GM12878 (cell line): ENCODE results near the gene NPAS4. TPM values are rescaled to one million over a fixed set of nuclear protein-coding genes. Genes with fewer than 3 reads are reported as not detected.

Source experiments
- ATAC-seq: fragments of 200-7000 bp; cut with Tn5 transposase; 3 replicates; pipeline ENCODE4 v1.9.1; 2020; ENCODE audit warnings: mild to moderate bottlenecking, moderate library complexity
- BruUV-seq: library from RNA; stranded (reverse); fragments of 400-500 nt; replicated peaks from 2 replicates; lab custom pipeline; 2021; lab: Mats Ljungman, UMichigan
- CTCF ChIA-PET: fragments of 300-600 bp; sonication (Branson Sonifier 250); formaldehyde crosslinking; extraction: SDS; loops from one replicate; lab custom pipeline; 2021; ENCODE audit warnings: inconsistent platforms; lab: Yijun Ruan, JAX
- POLR2A ChIA-PET: fragments of 350-600 bp; formaldehyde crosslinking; extraction: SDS; loops from one replicate; lab custom pipeline; 2021; ENCODE audit warnings: inconsistent platforms; lab: Charles Lee
- RAD21 ChIA-PET: fragments of 300-600 bp; sonication (Branson Sonifier 250); formaldehyde crosslinking; loops from one replicate; lab custom pipeline; 2023; ENCODE audit warnings: antibody characterized with exemption; ENCODE audit not compliant: unreplicated experiment; lab: Charles Lee
- SMC1A ChIA-PET: fragments of 300-600 bp; sonication (Branson Sonifier 250); formaldehyde crosslinking; loops from one replicate; lab custom pipeline; 2023; ENCODE audit not compliant: unreplicated experiment, uncharacterized antibody; lab: Charles Lee
- DNase-seq: peaks from one replicate; pipeline ENCODE4 v3.0.0-alpha.2; 2011; ENCODE audit warnings: low read depth, low spot score
- FAIRE-seq: peaks from 3 replicates; lab custom pipeline; 2011; peaks lifted over from hg19 to GRCh38; lab: Jason Lieb, UNC
- H2AFZ ChIP-seq: 2 replicates; pipeline ENCODE4 v1.6.0; 2011; ENCODE audit warnings: low read depth, low read length, control low read depth; ENCODE audit not compliant: control insufficient read depth
- H3K27ac ChIP-seq: 2 replicates; pipeline ENCODE4 v1.5.1; 2011; ENCODE audit warnings: control low read depth; ENCODE audit not compliant: control insufficient read depth, insufficient read depth
- H3K27me3 ChIP-seq, 2 experiments: replicated peaks in 1 of 2; 2 replicates each; pipeline versions ENCODE4 v1.6.0 to v1.6.1; 2011; ENCODE audit warnings: low read length in 1 of 2; ENCODE audit not compliant: control insufficient read depth in 2 of 2, insufficient read depth in 2 of 2
- H3K36me3 ChIP-seq, 2 experiments: 2 replicates each; pipeline ENCODE4 v1.5.1; 2011; ENCODE audit warnings: low read length in 1 of 2; ENCODE audit not compliant: control insufficient read depth in 2 of 2, insufficient read depth in 2 of 2
- H3K4me1 ChIP-seq: 2 replicates; pipeline ENCODE4 v1.6.1; 2011; ENCODE audit warnings: mild to moderate bottlenecking, low read length, moderate library complexity, mixed read lengths; ENCODE audit not compliant: control insufficient read depth, insufficient read depth
- H3K4me2 ChIP-seq: 2 replicates; pipeline ENCODE4 v1.6.0; 2011; ENCODE audit warnings: control low read depth; ENCODE audit not compliant: control insufficient read depth, insufficient read depth
- H3K4me3 ChIP-seq: fragments of 200-600 bp; sonication (generic); 2 replicates; pipeline ENCODE4 v1.5.1; 2016
- H3K79me2 ChIP-seq: 2 replicates; pipeline ENCODE4 v1.6.0; 2011; ENCODE audit warnings: low read length; ENCODE audit not compliant: control insufficient read depth, insufficient read depth
- H3K9ac ChIP-seq: 2 replicates; pipeline ENCODE4 v1.8.0; 2011; ENCODE audit warnings: low read length, control low read depth, mixed read lengths; ENCODE audit not compliant: control insufficient read depth, insufficient read depth
- H3K9me3 ChIP-seq: replicated peaks from 3 replicates; pipeline ENCODE4 v1.5.1; 2011; ENCODE audit warnings: mild to moderate bottlenecking, low read length; ENCODE audit not compliant: control insufficient read depth, insufficient read depth
- H4K20me1 ChIP-seq: 2 replicates; pipeline ENCODE4 v1.6.0; 2011; ENCODE audit not compliant: control insufficient read depth, insufficient read depth
- BACH1 ChIP-seq: fragments of 450-650 bp; IDR thresholded peaks from 2 replicates; pipeline ENCODE4 v1.6.1; 2017; ENCODE audit warnings: mild to moderate bottlenecking, borderline replicate concordance
- BHLHE40 ChIP-seq, 2 experiments: fragments of 450-650 bp in 1 of 2; IDR thresholded peaks; 2 replicates each; pipeline ENCODE4 v1.6.1; 2011 to 2017; ENCODE audit warnings: low read depth in 2 of 2, borderline replicate concordance in 1 of 2, improper control_type of control experiment in 1 of 2, low read length in 1 of 2, mild to moderate bottlenecking in 1 of 2
- CEBPZ ChIP-seq: fragments of 150-350 bp; IDR thresholded peaks from 2 replicates; pipeline ENCODE4 v1.6.1; 2016; ENCODE audit warnings: low read depth, low read length
- DPF2 ChIP-seq: fragments of 450-650 bp; IDR thresholded peaks from 2 replicates; pipeline ENCODE4 v1.6.1; 2017; ENCODE audit warnings: mild to moderate bottlenecking
- IKZF1 ChIP-seq: fragments of 450-650 bp; conservative IDR thresholded peaks from 2 replicates; pipeline ENCODE4 v1.6.1; 2017; ENCODE audit warnings: antibody characterized with exemption, mild to moderate bottlenecking
- RB1 ChIP-seq: fragments of 450-650 bp; formaldehyde crosslinking; IDR thresholded peaks from 2 replicates; pipeline ENCODE4 v1.6.1; 2017; ENCODE audit warnings: mild to moderate bottlenecking, borderline replicate concordance
- SMC3 ChIP-seq: IDR thresholded peaks from 2 replicates; pipeline ENCODE4 v1.6.1; 2011; ENCODE audit warnings: low read length, improper control_type of control experiment, borderline replicate concordance
- SP1 ChIP-seq: IDR thresholded peaks from one replicate; pipeline ENCODE4 v1.6.1; 2011; ENCODE audit warnings: low read depth, low read length
- WGBS: methylation state at CpG from one replicate; pipeline ENCODE4 v1.1.6; 2016; ENCODE audit warnings: low lambda C conversion rate; ENCODE audit not compliant: insufficient replicate concordance, insufficient coverage; ENCODE audit errors: missing lambda C conversion rate; 5-methylcytosine and 5-hydroxymethylcytosine counted together
- in situ Hi-C: fragments of 300-500 bp; cut with MboI; formaldehyde crosslinking; loops from 9 replicates; pipeline ENCODE4 v1.14.3; 2018; ENCODE audit warnings: mixed read lengths
- intact Hi-C: fragments of 100-400 bp; cut with micrococcal nuclease; formaldehyde crosslinking; loops from one replicate; pipeline ENCODE4 v1.14.2; 2022; ENCODE audit not compliant: unreplicated experiment
- polyA plus RNA-seq, 11 experiments: library from polyadenylated mRNA; depleted of rRNA in 4 of 11; unstranded in 6 of 11; stranded (reverse) in 5 of 11; fragments of >200 nt; fragmentation: Nextera tagmentation in 4 of 11; fragmentation: Illumina TruSeq in 1 of 11; extraction: Ambion mirVana in 4 of 11; extraction: Trizol in 1 of 11; gene quantifications; 1 replicate in 1 of 11; 2 replicates in 10 of 11; pipeline versions ENCODE4 v1.2.1 to v1.2.3, GENCODE V29; 2011 to 2016; ENCODE audit warnings: inconsistent platforms in 2 of 11, missing spikeins in 2 of 11, low read depth in 1 of 11
- total RNA-seq, 4 experiments: library from RNA; depleted of rRNA in 3 of 4; stranded (reverse); fragments of >200 nt in 3 of 4; fragmentation: Illumina TruSeq in 1 of 4; extraction: Trizol in 1 of 4; gene quantifications; 2 replicates each; pipeline versions ENCODE4 v1.2.1 to v1.2.3, GENCODE V29; 2013 to 2021
- TF ChIP-seq, protein P1 (sequence below): fragments of 450-650 bp; IDR thresholded peaks from 2 replicates; pipeline ENCODE4 v1.6.1; 2017; ENCODE audit warnings: antibody characterized with exemption, mild to moderate bottlenecking, moderate library complexity
- TF ChIP-seq, protein P2 (sequence below), 3 experiments: IDR thresholded peaks in 2 of 3; conservative IDR thresholded peaks in 1 of 3; 2 replicates each; pipeline ENCODE4 v1.5.1; 2011; ENCODE audit warnings: low read depth in 3 of 3, low read length in 3 of 3, mild to moderate bottlenecking in 3 of 3, control low read depth in 2 of 3, moderate library complexity in 2 of 3, inconsistent platforms in 1 of 3, mixed read lengths in 1 of 3; ENCODE audit not compliant: control insufficient read depth in 2 of 3, insufficient read depth in 1 of 3; ENCODE audit errors: extremely low read depth in 1 of 3

Gene NPAS4
- total and polyA plus RNA-seq, 10 of the 15 experiments (the other 5 are each of a cell fraction or from before 2014, with no cell fraction given): 0.03 to 0.18 (median 0.06) TPM; not detected in 7

DNA sequence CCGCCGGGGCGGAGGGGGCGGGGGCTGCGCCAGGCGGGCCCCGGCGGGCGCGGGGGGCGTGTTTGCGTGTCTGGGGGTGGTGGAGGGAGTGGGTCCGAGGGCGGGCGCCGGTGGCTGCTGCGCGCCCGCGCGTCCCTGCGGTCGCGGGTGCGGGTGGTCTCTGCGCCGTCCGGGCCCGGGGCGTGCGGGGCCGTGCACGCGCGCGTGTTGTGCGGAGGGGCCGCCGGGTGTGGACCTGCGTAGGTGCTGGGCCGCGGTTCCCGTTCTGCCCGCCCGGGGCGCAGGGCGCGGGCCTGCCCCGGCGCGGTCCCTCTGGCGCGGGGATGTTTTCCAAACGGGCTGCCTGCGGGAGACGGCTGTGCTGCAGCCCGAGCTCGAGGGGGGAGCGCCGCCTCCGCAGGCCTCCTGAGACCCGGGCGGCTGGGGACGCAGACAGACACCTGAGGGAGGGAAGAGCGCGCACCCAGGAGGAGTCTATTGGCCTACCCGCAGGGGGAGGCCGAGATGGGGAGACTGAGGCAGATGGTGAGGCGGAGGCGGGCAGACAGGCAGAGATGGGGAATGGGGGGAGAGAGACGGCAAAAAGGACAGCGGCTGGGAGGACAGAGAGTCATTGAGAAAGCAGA, 46.3 kb downstream of the NPAS4 start:
- H3K27me3 ChIP-seq: no peaks in the 10 kb centered on the region
- DNase-seq: no peak
- intact Hi-C loops: no loop called here
- H3K4me1 ChIP-seq: peaks cover 14% of the 10 kb centered on the region
- H3K27ac ChIP-seq: no peak overlapping the region
- ChIA-PET SMC1A (interaction anchor here (1.0 kb wide), 1 partner anchor 211 kb away, joined by 6 read pairs; the partner anchor contains the start of gene RBM4B), RAD21 (interaction anchor here (0.9 to 1.5 kb wide), 11 partner anchors 9 to 211 kb away, joined by 3 to 19 read pairs (median 6); partner anchors contain the start of genes ACTN3, DPP3, MRPL11 and RBM4B), POLR2A (interaction anchor here (0.5 to 2.7 kb wide), 11 partner anchors 12 to 378 kb away, joined by 3 to 13 read pairs (median 4); partner anchors contain the start of genes ACTN3, DPP3, MRPL11 and RBM14), CTCF (interaction anchor here (0.6 to 4.5 kb wide), 9 partner anchors 12 to 214 kb away, joined by 3 to 46 read pairs (median 3); partner anchors contain the start of genes DPP3, MRPL11 and RBM4B)
- in situ Hi-C loops: no loop called here
- no peaks in the 10 kb centered on the region for H4K20me1 ChIP-seq
- FAIRE-seq: no peak
- no TSS peak for BruUV-seq
- no peaks in the 10 kb centered on the region for H3K36me3 ChIP-seq
- 5% methylated on average over 38 of the region's 72 CpGs for WGBS
- no peaks in the 10 kb centered on the region for H3K79me2 ChIP-seq
- H3K9me3 ChIP-seq: no peaks in the 10 kb centered on the region; the same call in 2 of the 3 replicates
- peak overlapping the region; percentile 46 for H2AFZ ChIP-seq
- H3K4me3 ChIP-seq: peak overlapping the region; percentile 69; the same call in 1 of the 2 replicates
- peak; percentile 39 for ATAC-seq
- peak overlapping the region; percentile 66 for H3K4me2 ChIP-seq
- peak overlapping the region; percentile 46 for H3K9ac ChIP-seq
- no peak for TF ChIP-seq SP1
- TF ChIP-seq, protein P1, sequence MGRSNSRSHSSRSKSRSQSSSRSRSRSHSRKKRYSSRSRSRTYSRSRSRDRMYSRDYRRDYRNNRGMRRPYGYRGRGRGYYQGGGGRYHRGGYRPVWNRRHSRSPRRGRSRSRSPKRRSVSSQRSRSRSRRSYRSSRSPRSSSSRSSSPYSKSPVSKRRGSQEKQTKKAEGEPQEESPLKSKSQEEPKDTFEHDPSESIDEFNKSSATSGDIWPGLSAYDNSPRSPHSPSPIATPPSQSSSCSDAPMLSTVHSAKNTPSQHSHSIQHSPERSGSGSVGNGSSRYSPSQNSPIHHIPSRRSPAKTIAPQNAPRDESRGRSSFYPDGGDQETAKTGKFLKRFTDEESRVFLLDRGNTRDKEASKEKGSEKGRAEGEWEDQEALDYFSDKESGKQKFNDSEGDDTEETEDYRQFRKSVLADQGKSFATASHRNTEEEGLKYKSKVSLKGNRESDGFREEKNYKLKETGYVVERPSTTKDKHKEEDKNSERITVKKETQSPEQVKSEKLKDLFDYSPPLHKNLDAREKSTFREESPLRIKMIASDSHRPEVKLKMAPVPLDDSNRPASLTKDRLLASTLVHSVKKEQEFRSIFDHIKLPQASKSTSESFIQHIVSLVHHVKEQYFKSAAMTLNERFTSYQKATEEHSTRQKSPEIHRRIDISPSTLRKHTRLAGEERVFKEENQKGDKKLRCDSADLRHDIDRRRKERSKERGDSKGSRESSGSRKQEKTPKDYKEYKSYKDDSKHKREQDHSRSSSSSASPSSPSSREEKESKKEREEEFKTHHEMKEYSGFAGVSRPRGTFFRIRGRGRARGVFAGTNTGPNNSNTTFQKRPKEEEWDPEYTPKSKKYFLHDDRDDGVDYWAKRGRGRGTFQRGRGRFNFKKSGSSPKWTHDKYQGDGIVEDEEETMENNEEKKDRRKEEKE: no peak
- peak in 1 of 2 experiments; percentile 68; a peak in 2 of 4 replicates for TF ChIP-seq BHLHE40 (IDR thresholded peaks at IDR 0.05; ENCODE audit: borderline replicate concordance in 1 of 2, low read depth in 2 of 2, low read length in 1 of 2)
- peak; percentile 64; the same call in 1 of the 2 replicates for TF ChIP-seq DPF2
- TF ChIP-seq, protein P2, sequence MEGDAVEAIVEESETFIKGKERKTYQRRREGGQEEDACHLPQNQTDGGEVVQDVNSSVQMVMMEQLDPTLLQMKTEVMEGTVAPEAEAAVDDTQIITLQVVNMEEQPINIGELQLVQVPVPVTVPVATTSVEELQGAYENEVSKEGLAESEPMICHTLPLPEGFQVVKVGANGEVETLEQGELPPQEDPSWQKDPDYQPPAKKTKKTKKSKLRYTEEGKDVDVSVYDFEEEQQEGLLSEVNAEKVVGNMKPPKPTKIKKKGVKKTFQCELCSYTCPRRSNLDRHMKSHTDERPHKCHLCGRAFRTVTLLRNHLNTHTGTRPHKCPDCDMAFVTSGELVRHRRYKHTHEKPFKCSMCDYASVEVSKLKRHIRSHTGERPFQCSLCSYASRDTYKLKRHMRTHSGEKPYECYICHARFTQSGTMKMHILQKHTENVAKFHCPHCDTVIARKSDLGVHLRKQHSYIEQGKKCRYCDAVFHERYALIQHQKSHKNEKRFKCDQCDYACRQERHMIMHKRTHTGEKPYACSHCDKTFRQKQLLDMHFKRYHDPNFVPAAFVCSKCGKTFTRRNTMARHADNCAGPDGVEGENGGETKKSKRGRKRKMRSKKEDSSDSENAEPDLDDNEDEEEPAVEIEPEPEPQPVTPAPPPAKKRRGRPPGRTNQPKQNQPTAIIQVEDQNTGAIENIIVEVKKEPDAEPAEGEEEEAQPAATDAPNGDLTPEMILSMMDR (IDR thresholded peaks at IDR 0.05 in 2 of 3, conservative IDR thresholded peaks at IDR 0.05 in 1 of 3; ENCODE audit: control insufficient read depth in 2 of 3, extremely low read depth in 1 of 3, insufficient read depth in 1 of 3, low read depth in 3 of 3, low read length in 3 of 3): peak in 2 of 3 experiments; percentile 28 to 40; a peak in 3 of 6 replicates
- no peak for TF ChIP-seq SMC3
- TF ChIP-seq IKZF1: peak; percentile 53
- 0 out of 2 replicates have a peak, but pooled peaks have one; percentile 52 for TF ChIP-seq BACH1
- TF ChIP-seq CEBPZ: no peak
- TF ChIP-seq RB1: 0 out of 2 replicates have a peak, but pooled peaks have one; percentile 31
